HG03378 (cell line): Measurements from ENCODE around the gene NUP188.
"Not testable (repeated sequence)": the region's sequence is repeated elsewhere in the genome, so short reads cannot be mapped to it uniquely, and the experiment has no call there.

Experiments used
- ATAC-seq: cut with Tn5 transposase; IDR thresholded peaks from one replicate; pipeline ENCODE4 v1.9.1; 2021; ENCODE audit warnings: mild to moderate bottlenecking, moderate library complexity; ENCODE audit not compliant: unreplicated experiment

Gene NUP188

DNA sequence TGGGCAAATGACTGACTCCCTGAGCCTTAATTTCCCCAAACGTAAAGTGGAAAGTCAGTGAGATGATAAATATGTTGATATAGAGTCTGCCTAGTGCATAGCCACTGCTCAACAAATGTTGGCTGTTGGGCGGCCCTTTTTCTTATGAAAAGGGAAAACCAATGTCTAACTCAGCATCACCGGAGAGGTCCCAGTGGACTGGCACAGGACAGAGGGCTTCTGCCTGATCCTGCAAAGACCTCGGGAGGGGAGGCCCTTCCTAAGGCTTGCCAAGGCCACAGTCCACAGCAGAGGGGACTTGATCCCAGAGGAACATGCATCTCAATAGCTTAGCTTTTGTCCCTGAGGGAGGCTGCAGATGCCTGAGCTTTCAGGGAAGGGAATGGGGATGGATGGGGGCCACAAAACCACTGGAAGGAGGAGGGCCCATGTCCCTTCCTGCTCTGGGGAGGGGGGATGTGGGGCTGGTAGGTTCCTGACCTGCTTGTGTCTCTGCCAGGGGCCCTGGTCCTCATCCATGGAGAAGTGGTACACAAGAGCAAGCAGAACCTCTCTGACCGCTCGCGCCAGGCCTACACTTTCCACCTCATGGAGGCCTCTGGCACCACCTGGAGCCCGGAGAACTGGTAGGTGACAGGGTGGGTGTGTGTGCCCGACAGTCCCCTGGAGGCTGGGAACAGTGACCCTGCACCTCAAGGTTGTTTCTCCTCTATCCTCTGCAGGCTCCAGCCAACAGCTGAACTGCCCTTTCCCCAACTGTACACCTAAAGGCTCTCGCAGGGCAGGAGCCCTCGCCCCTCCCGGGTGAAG, 6.3 kb upstream of the NUP188 start:
- ATAC-seq = no peak

DNA sequence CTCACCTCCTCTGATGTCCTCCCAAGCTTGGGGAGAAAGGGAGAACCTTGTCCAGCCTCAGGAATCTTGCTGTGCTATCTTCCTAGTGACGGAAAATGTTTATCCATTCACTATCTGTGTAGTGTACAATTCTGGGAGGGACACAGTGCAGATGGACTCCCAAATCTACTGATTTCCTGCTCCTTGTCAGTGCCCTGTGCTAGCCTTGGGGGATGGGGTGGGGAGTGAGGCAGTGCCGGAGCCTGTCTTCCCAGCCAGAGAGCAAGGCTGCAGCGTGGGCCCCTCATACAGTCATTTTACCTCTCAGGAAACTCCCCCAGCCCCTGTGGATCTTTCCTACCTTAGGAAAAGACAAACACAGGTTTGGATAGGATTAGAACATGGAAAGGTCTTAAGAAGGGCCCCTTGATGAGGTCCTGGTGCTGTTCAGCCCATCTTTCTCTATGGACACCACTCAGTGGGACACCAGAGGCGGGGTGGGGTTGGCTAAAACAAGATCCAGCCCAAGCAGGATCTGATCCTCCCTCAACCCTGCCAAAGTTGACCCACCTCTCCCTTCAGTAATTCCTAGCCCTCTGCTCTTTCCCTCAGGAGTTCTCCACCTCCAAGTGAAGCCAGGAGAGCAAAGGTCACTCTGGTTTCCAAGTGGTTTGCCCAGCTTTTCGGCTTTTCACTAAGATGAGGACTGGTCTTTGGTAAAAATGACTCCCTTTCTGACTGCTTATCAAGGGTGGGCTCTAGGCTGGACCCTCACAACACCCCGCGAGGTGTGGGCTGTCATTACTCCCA, 3.5 kb upstream of the NUP188 start:
- ATAC-seq = no peak

DNA sequence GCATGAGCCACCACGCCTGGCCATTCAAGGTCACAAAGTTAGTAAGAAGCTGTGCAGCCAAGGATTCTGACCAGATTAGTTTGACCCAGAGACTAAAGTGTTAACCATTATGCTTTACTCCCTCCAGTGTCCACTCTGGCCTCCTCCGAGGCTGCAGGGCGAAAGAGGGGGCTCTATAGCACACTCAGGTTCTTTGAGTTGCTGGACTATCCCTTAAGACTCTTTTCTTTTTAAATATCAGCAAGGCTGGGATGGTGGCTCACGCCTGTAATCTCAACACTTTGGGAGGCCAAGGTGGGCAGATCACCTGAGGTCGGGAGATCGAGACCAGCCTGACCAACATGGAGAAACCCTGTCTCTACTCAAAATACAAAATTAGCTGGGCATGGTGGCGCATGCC, 2.5 kb upstream of the NUP188 start:
- not testable (repeated sequence) for ATAC-seq

DNA sequence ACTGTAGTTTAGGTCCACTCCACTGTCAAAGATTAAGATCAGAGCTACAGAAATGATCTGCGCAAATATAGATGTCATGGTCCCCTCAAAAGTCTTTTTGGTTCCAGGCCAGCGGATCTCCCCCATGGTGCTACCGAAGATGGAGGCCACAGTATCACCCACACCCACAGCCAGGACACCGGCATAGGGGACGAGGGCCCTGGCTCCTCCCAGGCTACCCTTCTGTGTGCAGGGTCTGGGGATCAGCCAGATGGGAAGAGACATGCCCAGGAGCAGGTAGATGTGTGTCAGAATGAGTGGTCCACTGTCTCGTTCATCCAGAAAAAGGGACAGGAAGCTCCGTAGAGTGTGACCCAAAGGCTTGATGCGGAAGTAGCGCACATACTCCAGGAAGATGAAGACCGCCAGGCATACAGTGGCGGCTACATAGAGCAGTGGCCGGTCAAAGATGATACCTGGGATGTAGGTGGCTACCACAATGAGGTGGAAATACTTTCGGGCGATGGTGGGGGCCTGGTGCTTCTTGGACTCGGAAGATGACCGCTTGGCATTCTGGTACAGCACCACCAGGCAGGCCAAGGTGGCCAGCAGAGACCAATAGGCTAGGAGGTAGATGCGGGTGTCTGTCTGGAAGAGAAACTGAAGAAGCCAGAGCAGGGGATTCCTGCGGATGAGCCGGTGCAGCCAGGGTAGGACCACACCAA, 1.5 kb upstream of the NUP188 start:
- ATAC-seq = no peak

DNA sequence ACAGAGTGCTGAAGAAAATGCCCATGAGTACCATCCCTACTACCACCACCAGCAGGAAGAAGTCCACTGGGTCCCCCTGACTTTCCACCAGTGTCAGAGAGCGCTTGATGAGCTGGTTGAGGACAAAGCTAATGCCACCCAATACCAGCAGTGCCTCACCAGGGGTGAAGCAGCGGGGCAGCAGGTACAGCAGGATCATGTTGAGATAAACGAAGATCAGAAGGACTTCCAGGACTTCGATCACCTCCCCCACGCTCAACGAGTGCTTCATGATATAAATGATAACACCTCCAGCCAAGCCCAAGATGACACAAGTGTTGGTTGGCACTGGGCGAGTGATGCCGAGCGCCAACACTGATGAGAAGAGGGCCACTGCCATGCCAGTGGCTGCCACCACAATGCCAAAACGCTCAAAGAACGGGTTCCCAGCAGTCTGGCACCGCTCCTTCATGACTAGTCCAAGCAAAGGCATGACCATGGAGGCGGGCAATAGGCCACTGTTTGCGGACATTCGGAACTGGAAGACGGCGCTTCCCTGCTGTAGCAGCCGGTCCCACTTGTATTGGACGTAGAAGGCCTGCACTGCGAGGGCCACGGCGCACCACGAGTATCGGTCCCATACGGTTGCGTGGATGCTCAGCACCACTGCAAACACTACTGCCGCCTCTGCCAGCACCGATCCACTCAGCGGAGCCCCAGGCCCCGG, 775 bp upstream of the NUP188 start:
- no peak for ATAC-seq

DNA sequence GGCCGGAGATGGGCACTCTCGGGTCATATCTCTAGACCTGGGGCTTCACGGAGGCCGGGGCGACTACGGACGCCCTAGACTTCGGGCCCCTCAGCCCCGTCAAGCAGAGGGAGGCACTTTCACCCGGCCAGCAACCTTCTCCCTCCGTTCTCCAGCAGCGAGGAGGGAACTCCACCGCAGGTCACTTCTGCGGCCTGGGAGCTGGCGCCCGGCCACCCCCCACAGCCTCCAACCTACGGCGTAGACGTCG, 297 bp upstream of the NUP188 start:
- peak; percentile 31 for ATAC-seq

DNA sequence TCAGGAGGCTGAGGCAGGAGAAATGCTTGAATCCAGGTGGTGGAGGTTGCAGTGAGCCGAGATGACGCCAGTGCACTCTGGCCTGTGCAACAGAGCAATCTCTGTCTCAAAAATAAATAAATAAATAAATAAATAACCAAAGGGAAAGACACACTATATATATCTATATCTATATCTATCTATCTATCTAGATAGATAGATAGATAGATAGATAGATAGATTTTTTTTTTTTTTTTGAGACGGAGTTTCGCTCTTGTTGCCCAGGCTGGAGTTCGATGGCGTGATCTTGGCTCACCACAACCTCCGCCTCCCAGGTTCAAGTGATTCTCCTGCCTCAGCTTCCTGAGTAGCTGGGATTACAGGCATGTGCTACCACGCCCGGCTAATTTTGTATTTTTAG, 13.9 kb downstream of the NUP188 start:
- not testable (repeated sequence) for ATAC-seq

DNA sequence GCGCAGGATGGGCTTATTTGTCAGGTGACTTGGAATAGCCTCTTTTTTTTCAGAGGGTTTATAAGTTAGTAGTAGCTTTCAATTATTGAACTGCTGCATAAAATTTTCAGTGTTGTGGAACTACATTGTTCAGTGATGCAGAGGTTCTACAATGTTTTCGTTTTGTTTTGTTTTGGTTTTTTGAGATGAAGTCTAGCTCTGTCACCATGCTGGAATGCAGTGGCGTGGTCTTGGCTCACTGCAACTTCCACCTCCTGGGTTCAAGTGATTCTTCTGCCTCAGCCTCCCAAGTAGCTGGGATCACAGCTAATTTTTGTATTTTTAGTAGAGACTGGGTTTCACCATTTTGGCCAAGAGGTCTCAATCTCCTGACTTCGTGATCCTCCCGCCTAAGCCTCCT, 22.0 kb downstream of the NUP188 start:
- no peak for ATAC-seq

DNA sequence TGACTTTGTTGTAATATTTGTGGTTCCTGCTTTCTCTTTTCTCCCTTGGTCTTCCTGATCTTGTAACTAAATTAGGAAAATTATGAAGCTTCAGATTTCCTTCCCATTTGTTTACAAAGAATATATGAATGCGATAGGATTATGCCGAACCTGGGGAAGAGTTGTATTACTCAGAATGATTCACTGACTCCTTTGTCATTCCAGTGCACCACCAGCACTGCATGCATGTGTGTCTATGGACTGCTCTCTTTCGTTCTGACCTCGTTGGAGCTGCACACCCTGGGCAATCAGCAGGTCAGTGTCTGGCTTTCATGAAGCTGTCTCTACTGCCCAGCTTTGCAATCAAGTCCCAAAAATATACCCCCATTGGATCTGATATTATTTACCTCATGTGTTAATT, 25.5 kb downstream of the NUP188 start:
- ATAC-seq = no peak

DNA sequence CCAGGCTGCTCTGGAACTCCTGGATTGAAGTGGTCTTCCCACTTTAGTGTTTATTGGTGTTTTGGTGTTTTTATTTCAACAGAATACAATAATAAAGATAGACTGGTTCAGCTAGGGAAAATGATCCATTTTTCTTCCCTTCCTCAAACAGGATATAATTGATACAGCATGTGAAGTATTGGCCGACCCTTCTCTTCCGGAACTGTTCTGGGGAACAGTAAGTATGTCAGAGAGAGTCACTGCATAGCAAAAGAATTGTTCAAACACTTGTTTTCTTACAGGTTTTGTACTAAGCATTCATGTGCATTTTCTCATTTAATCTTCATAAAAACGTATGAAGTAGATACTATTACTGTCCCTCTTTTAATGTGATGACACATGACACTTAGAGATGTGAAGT, 31.6 kb downstream of the NUP188 start:
- ATAC-seq = no peak

DNA sequence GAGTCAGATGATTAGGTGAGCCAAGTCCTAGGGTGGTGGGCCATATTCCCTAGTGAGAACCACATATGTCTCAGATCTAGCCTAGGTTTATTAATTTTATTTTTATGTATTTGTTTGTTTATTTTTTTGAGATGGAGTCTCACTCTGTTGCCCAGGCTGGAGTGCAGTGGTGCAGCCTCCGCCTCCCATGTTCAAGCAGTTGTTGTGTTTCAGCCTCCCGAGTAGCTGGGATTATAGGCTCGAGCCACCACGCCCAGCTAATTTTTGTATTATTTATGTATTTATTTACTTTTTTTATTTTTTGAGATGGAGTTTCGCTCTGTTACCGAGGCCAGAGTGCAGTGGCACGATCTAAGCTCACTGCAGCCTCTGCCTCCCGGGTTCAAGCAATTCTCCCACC, 36.0 kb downstream of the NUP188 start:
- ATAC-seq = no peak

DNA sequence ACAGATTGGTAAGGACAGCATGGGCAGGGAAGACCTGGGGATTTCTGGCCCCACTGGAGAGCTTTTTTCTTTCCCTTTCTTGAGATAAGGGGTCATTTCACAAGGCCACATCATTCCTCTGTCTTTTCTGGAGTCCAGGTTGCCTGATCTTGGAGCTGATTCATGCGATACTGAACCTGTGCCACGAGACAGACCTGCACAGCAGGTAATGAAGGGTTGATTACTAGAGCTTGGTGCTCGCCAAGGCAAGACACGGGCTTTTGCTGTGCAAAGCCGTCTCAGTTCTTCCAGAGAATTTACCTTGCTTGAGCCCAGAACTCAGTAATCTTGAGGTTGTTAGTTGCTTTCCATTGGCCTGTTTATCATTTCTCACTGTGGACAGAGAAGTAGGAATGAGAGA, 39.2 kb downstream of the NUP188 start:
- no peak for ATAC-seq

DNA sequence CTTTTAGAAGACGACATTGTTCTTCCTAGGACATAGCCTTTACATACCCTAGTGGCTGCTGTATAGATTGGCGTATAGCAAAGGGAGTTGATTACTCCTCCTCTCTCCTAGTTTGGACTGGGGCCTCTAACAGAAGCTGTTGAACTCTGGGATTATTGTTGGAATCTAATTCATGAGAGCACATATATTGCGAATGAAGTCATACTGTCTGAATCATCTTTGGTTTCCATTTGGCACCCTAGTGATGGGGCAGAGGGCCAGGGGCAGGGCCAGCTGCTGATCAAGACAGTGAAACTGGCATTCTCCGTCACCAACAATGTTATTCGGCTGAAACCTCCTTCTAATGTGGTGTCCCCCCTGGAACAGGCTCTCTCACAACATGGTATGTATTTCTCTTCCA, 40.3 kb downstream of the NUP188 start:
- ATAC-seq = no peak

DNA sequence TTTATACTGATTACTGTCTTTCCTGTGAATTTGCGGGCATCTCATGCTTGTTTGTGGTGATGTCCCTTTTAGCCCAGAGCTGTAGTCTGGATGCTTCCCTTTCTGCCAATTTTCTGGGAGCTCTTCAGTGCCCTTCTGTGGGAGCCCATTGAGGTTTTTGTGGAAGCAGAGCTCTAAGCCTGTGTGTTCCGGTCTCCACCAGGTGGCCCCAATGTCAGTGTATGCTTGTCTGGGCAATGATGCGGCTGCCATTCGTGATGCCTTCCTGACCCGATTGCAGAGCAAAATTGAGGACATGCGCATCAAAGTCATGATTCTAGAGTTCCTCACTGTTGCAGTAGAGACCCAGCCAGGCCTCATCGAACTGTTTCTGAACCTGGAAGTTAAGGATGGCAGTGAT, 45.5 kb downstream of the NUP188 start:
- no peak for ATAC-seq

DNA sequence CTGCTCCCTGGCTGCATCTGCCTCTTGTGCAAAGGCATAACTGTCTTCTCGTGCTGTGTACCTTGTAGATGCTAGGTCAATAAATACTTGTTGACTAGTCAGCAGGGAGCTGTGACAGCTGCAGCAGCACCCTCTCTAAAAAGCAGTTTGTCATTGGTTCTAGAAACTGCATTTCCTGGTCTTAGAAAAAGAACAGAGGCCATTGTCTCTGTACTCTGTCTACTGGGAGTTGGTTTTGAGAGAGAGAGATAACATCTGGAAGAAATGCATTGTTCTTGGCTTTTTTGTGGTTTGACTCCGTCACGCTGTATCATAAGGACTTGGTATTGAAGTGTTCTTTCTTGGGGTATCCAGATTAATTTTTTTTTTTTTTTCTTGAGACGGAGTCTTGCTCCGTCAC, 48.3 kb downstream of the NUP188 start:
- no peak for ATAC-seq

DNA sequence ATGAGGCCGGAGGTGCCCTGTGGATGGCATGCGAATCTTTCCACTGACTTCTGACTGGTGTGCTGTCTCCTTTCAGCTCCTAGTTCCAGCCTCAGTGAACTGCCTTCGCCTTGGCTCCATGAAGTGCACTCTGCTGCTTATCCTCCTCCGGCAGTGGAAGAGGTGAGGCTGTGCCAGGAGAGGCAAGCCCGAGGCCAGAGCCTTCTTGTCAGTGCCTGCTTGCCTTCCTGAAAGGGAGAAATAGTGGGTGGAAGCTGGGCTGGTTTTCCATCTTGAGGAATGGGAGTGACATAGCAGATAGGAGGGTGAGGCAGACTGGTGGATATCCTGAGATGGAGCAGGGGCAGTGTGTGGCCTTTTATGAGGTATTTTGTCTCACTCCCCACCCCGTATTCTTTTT, 51.0 kb downstream of the NUP188 start:
- ATAC-seq = no peak

DNA sequence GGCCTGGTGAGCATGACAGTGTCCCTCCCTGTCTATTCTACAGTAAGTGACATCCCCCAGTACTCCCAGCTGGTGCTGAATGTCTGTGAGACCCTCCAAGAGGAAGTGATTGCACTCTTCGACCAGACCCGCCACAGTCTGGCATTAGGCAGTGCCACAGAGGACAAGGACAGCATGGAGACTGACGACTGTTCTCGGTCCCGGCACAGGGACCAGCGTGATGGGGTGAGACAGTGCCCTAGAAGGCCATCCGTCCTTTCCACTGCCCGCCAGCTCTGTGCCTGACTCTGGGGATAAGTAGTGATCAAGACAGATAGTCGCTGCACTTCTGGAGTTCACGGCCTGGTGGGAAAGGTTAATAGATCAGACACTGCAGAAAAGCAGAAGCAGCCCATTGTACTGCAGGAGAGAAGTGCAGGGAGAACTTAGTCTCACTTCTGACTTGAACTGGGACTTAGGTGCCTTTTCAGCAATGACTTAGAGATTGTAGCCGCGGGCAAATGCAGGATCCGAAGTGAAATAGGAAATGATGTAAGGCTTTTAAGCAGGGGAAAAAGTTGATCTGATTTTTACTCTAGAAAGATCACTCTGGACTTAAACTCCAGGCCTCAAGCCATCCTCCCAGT, 52.2 kb downstream of the NUP188 start:
- no peak for ATAC-seq

DNA sequence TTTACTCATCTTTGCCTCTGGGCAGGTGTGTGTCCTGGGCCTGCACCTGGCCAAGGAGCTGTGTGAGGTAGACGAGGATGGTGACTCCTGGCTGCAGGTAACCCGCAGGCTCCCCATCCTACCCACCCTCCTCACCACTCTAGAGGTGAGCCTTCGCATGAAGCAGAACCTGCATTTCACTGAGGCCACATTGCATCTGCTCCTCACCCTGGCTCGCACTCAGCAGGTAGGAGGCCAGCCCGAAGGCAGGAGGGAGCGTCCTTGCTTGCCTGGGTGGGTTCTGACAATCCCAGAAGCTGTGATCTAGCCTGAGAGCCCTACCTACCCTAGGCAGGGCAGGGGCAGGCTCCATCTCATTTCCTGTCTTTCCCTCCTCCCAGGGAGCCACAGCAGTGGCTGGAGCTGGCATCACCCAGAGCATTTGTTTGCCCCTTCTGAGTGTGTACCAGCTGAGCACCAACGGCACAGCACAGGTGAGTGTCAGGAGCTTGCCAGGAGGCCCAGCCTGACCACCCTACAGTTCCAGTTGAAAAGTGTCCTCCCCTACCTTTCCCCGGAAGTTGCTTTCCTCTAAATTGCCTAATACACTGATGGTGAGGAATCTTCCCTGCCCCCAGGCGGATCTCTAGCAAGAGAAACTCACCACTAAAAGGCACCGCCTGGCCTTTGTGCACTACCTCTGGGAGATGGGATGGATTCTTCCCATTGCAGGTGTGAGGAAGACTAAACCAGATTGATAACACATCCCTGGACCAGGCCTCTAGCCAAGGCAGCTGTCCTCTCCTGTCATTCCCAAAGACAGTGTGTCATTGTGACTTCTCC, 54.2 kb downstream of the NUP188 start:
- ATAC-seq = no peak

DNA sequence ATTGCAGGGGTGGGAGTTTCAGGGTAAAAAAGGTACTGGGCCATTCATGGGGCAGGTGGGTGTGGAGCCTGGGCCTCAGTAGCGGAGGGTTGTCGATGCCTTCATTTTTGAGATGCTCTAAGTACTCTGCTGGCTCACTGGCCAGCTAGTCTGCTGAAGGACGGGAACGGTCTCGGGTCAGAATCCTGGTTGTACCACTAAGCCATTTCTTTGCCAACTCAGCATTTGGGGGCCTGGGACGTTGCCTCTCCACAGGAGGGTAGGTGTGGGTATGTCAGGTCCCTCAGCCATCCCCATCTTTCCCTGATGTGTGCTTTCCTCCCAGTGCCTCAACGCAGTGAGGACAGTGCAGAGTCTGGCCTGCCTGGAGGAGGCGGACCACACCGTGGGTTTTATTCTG, 55.5 kb downstream of the NUP188 start:
- no peak for ATAC-seq

DNA sequence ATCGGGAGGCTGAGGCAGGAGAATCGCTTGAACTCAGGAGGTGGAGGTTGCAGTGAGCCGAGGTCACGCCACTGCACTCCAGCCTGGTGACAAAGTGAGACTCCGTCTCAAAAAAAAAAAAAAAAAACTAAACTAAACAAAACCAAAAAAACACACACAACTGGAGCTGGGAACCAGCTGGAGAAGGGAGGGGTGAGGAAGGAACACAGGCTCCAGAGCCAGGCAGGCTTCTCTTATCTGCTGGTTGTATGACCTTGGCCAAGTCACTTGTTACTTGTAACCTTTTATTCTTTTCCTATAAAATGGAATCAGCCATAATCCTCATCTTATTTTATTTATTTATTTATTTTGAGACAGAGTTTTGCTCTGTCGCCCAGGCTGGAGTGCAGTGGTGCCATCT, 56.7 kb downstream of the NUP188 start:
- ATAC-seq = not testable (repeated sequence)
